ENCODE data around the gene MTARC1.

Gene MTARC1

GRCh38 chr1:220812308-220812707 lies 25.6 kb downstream of the MTARC1 start:
- Histone ChIP-seq H3K36me3 (ENCODE audit: insufficient read depth) (no peaks in the 10 kb centered on the region), H3K27me3 (ENCODE audit: insufficient read depth, low read depth) (no peaks in the 10 kb centered on the region), H2AFZ (ENCODE audit: low read depth) (no peak overlapping the region), H3K4me1 (ENCODE audit: low read depth, poor library complexity, severe bottlenecking) (no peaks in the 10 kb centered on the region), H4K20me1 (ENCODE audit: insufficient read depth) (no peaks in the 10 kb centered on the region), H3K9ac (no peak overlapping the region), H3K4me3 (IDR thresholded peaks at IDR 0.05; ENCODE audit: insufficient read depth, low read depth, low read length) (no peak overlapping the region), H3K79me2 (ENCODE audit: insufficient read depth, low read depth) (no peaks in the 10 kb centered on the region), H3K4me2 (no peak overlapping the region), H3K27ac (no peak overlapping the region)
- no peak for TF ChIP-seq CTCF (conservative IDR thresholded peaks at IDR 0.05; ENCODE audit: low read depth, low read length)

GRCh38 chr1:220813013-220813412 lies 26.3 kb downstream of the MTARC1 start:
- no peaks in the 10 kb centered on the region for H3K79me2 ChIP-seq (ENCODE audit: insufficient read depth, low read depth)
- TF ChIP-seq CTCF (conservative IDR thresholded peaks at IDR 0.05; ENCODE audit: low read depth, low read length): no peak
- no peak overlapping the region for H2AFZ ChIP-seq (ENCODE audit: low read depth)
- H3K4me3 ChIP-seq (IDR thresholded peaks at IDR 0.05; ENCODE audit: insufficient read depth, low read depth, low read length): no peak overlapping the region
- no peaks in the 10 kb centered on the region for H3K27me3 ChIP-seq (ENCODE audit: insufficient read depth, low read depth)
- H3K4me1 ChIP-seq (ENCODE audit: low read depth, poor library complexity, severe bottlenecking): no peaks in the 10 kb centered on the region
- H3K27ac ChIP-seq: no peak overlapping the region
- H4K20me1 ChIP-seq (ENCODE audit: insufficient read depth): no peaks in the 10 kb centered on the region
- no peaks in the 10 kb centered on the region for H3K36me3 ChIP-seq (ENCODE audit: insufficient read depth)
- H3K9ac ChIP-seq: no peak overlapping the region
- no peak overlapping the region for H3K4me2 ChIP-seq

- H3K27ac ChIP-seq: no peak overlapping the region
- no peaks in the 10 kb centered on the region for H3K36me3 ChIP-seq (ENCODE audit: insufficient read depth)
- H3K4me2 ChIP-seq: no peak overlapping the region
- no peaks in the 10 kb centered on the region for H3K27me3 ChIP-seq (ENCODE audit: insufficient read depth, low read depth)
- no peak overlapping the region for H3K4me3 ChIP-seq (IDR thresholded peaks at IDR 0.05; ENCODE audit: insufficient read depth, low read depth, low read length)
- H3K9ac ChIP-seq: no peak overlapping the region
- no peak for TF ChIP-seq CTCF (conservative IDR thresholded peaks at IDR 0.05; ENCODE audit: low read depth, low read length)
- no peaks in the 10 kb centered on the region for H3K4me1 ChIP-seq (ENCODE audit: low read depth, poor library complexity, severe bottlenecking)
- H4K20me1 ChIP-seq (ENCODE audit: insufficient read depth): no peaks in the 10 kb centered on the region
- H3K79me2 ChIP-seq (ENCODE audit: insufficient read depth, low read depth): no peaks in the 10 kb centered on the region
- no peak overlapping the region for H2AFZ ChIP-seq (ENCODE audit: low read depth)
Measured at GRCh38 chr1:220815409-220815808, 28.7 kb downstream of the MTARC1 start.

GRCh38 chr1:220817907-220818306 lies 31.2 kb downstream of the MTARC1 start:
- Histone ChIP-seq H3K27me3 (ENCODE audit: insufficient read depth, low read depth) (no peaks in the 10 kb centered on the region), H4K20me1 (ENCODE audit: insufficient read depth) (no peaks in the 10 kb centered on the region), H3K9ac (no peak overlapping the region), H2AFZ (ENCODE audit: low read depth) (no peak overlapping the region), H3K4me3 (IDR thresholded peaks at IDR 0.05; ENCODE audit: insufficient read depth, low read depth, low read length) (no peak overlapping the region), H3K27ac (no peak overlapping the region), H3K4me2 (no peak overlapping the region), H3K36me3 (ENCODE audit: insufficient read depth) (no peaks in the 10 kb centered on the region), H3K79me2 (ENCODE audit: insufficient read depth, low read depth) (no peaks in the 10 kb centered on the region), H3K4me1 (ENCODE audit: low read depth, poor library complexity, severe bottlenecking) (no peaks in the 10 kb centered on the region)
- TF ChIP-seq CTCF (conservative IDR thresholded peaks at IDR 0.05; ENCODE audit: low read depth, low read length): no peak
